Breast epithelium (tissue), 4 donors: ENCODE measurements around the gene PUSL1. TPM values are rescaled to one million over a fixed set of nuclear protein-coding genes. Genes with fewer than 3 reads are reported as not detected.

Experiments
- DNase-seq, 2 donors: peaks; one replicate each; pipeline ENCODE4 v3.0.0-alpha.2; 2019; ENCODE audit warnings: low spot score in 2 of 2
- H3K27ac ChIP-seq, 2 donors: fragments of 200-600 bp; sonication (generic) in 1 of 2; one replicate each; pipeline ENCODE4 v1.5.1; 2016 to 2019; ENCODE audit warnings: mild to moderate bottlenecking in 1 of 2
- H3K27me3 ChIP-seq, 2 donors: fragments of 200-600 bp; sonication (generic) in 1 of 2; one replicate each; pipeline versions ENCODE4 v1.5.1 to v1.6.0; 2017 to 2019; ENCODE audit warnings: control low read depth in 1 of 2, mild to moderate bottlenecking in 1 of 2
- H3K36me3 ChIP-seq: fragments of 200-600 bp; one replicate; pipeline ENCODE4 v1.5.1; 2019
- H3K4me1 ChIP-seq, 2 donors: fragments of 200-600 bp; sonication (generic); one replicate each; pipeline ENCODE4 v1.5.1; 2016 to 2019; ENCODE audit warnings: control low read depth in 1 of 2
- H3K4me3 ChIP-seq, 3 donors: fragments of 200-600 bp; sonication (generic); 1 replicate in 2 of 3; 2 replicates in 1 of 3; pipeline ENCODE4 v1.5.1; 2016 to 2019; ENCODE audit warnings: mild to moderate bottlenecking in 3 of 3, moderate library complexity in 2 of 3
- H3K9me3 ChIP-seq, 2 donors: fragments of 200-600 bp; sonication (generic) in 1 of 2; one replicate each; pipeline ENCODE4 v1.5.1; 2016 to 2019; ENCODE audit warnings: control low read depth in 1 of 2
- CTCF ChIP-seq, 3 donors: fragments of 450-650 bp; IDR thresholded peaks; one replicate each; pipeline ENCODE4 v1.5.1; 2016 to 2017; ENCODE audit warnings: antibody characterized with exemption in 3 of 3, mild to moderate bottlenecking in 3 of 3, moderate library complexity in 3 of 3
- POLR2A ChIP-seq: fragments of 450-650 bp; IDR thresholded peaks from one replicate; pipeline ENCODE4 v1.6.1; 2016; ENCODE audit warnings: antibody characterized with exemption, mild to moderate bottlenecking, moderate library complexity
- POLR2AphosphoS5 ChIP-seq, 3 donors: sonication (generic); formaldehyde crosslinking; IDR thresholded peaks; one replicate each; pipeline ENCODE4 v1.6.1; 2017; ENCODE audit warnings: antibody characterized with exemption in 3 of 3
- intact Hi-C: fragments of 100-400 bp; cut with DNase I; formaldehyde crosslinking; loops from one replicate; pipeline ENCODE4 v1.15.1; 2023; ENCODE audit warnings: low total_unique reads
- total RNA-seq, 3 donors: library from RNA; depleted of rRNA; stranded (reverse); fragments of >200 nt; gene quantifications; one replicate each; pipeline ENCODE4 v1.1.0, GENCODE V29; 2016

The PUSL1 gene
- total RNA-seq, 3 donors from 2014 or later, result 16.0 to 27.5 (median 22.0) TPM

GRCh38 chr1:1260843-1261560, 47.4 kb upstream of the PUSL1 start:
- H3K36me3 ChIP-seq, result peaks cover 8% of the 10 kb centered on the region
- no peaks in the 10 kb centered on the region for H3K27me3 ChIP-seq

GRCh38 chr1:1262071-1262470, 46.3 kb upstream of the PUSL1 start:
- Histone ChIP-seq H3K4me3 (no peak overlapping the region), H3K9me3 (no peaks in the 10 kb centered on the region), H3K27me3 (no peaks in the 10 kb centered on the region), H3K4me1 (no peaks in the 10 kb centered on the region), H3K27ac (no peak overlapping the region), H3K36me3 (peaks cover 8% of the 10 kb centered on the region)
- intact Hi-C loops, result no loop called here
- no peak for DNase-seq
- no peak for TF ChIP-seq POLR2A
- no peak for TF ChIP-seq POLR2AphosphoS5 (IDR thresholded peaks at IDR 0.05)

More at GRCh38 chr1:1260843-1261560, 47.4 kb upstream of the PUSL1 start:
- Histone ChIP-seq H3K9me3 (no peaks in the 10 kb centered on the region), H3K4me3 (no peak overlapping the region), H3K4me1 (no peaks in the 10 kb centered on the region), H3K27ac (no peak overlapping the region)
- intact Hi-C loops, result no loop called here
- DNase-seq, result no peak
- TF ChIP-seq POLR2AphosphoS5 (IDR thresholded peaks at IDR 0.05) (no peak), CTCF (IDR thresholded peaks at IDR 0.05) (no peak), POLR2A (no peak)

GRCh38 chr1:1262758-1263157, 45.6 kb upstream of the PUSL1 start:
- no peak for TF ChIP-seq POLR2A
- no peak for TF ChIP-seq POLR2AphosphoS5 (IDR thresholded peaks at IDR 0.05)
- no peak for TF ChIP-seq CTCF (IDR thresholded peaks at IDR 0.05)
- intact Hi-C loops, result no loop called here
- DNase-seq, result no peak
- Histone ChIP-seq H3K36me3 (peaks cover 8% of the 10 kb centered on the region), H3K4me1 (no peaks in the 10 kb centered on the region), H3K27ac (no peak overlapping the region), H3K27me3 (no peaks in the 10 kb centered on the region), H3K4me3 (no peak overlapping the region), H3K9me3 (no peaks in the 10 kb centered on the region)

GRCh38 chr1:1264026-1264425, 44.4 kb upstream of the PUSL1 start:
- Histone ChIP-seq H3K27ac (no peak overlapping the region), H3K36me3 (peaks cover 8% of the 10 kb centered on the region), H3K4me3 (no peak overlapping the region), H3K27me3 (no peaks in the 10 kb centered on the region), H3K9me3 (no peaks in the 10 kb centered on the region), H3K4me1 (no peaks in the 10 kb centered on the region)
- TF ChIP-seq POLR2A, result no peak
- TF ChIP-seq POLR2AphosphoS5 (IDR thresholded peaks at IDR 0.05), result no peak
- no peak for TF ChIP-seq CTCF (IDR thresholded peaks at IDR 0.05)
- DNase-seq, result no peak
- intact Hi-C loops, result no loop called here

- Histone ChIP-seq H3K4me3 (no peak overlapping the region), H3K27me3 (no peaks in the 10 kb centered on the region), H3K27ac (no peak overlapping the region), H3K36me3 (peaks cover 8% of the 10 kb centered on the region), H3K4me1 (no peaks in the 10 kb centered on the region), H3K9me3 (no peaks in the 10 kb centered on the region)
- intact Hi-C loops, result no loop called here
- no peak for DNase-seq
- TF ChIP-seq CTCF (IDR thresholded peaks at IDR 0.05) (no peak), POLR2AphosphoS5 (IDR thresholded peaks at IDR 0.05) (no peak), POLR2A (no peak)
Observed at GRCh38 chr1:1264868-1265272, 43.5 kb upstream of the PUSL1 start.
